Lower leg skin (tissue), 3 donors: ENCODE data around the gene TXLNB.

Experiments used
- CTCF ChIP-seq, 3 donors: fragments of 450-650 bp; IDR thresholded peaks; one replicate each; pipeline ENCODE4 v1.5.1; 2016; ENCODE audit warnings: antibody characterized with exemption in 3 of 3, mild to moderate bottlenecking in 3 of 3, moderate library complexity in 2 of 3
- POLR2A ChIP-seq, 2 donors: fragments of 450-650 bp; IDR thresholded peaks; one replicate each; pipeline ENCODE4 v1.6.1; 2016 to 2017; ENCODE audit warnings: antibody characterized with exemption in 2 of 2, mild to moderate bottlenecking in 1 of 2, moderate library complexity in 1 of 2

- TF ChIP-seq CTCF (IDR thresholded peaks at IDR 0.05) (no peak), POLR2A (IDR thresholded peaks at IDR 0.05) (no peak)
These were observed 3.2 kb downstream of the TXLNB start for GRCh38 chr6:139288496-139289040.
